ENCODE results near the gene KNOP1. TPM values are rescaled to one million over a fixed set of nuclear protein-coding genes. Genes with fewer than 3 reads are reported as not detected.
"Not testable (repeated sequence)": the region's sequence is repeated elsewhere in the genome, so short reads cannot be mapped to it uniquely, and the experiment has no call there.

The KNOP1 gene
- total and polyA plus RNA-seq, 10 of the 15 experiments (the other 5 are each of a cell fraction or from before 2014, with no cell fraction given): 13.8 to 47.2 (median 32.1) TPM

DNA sequence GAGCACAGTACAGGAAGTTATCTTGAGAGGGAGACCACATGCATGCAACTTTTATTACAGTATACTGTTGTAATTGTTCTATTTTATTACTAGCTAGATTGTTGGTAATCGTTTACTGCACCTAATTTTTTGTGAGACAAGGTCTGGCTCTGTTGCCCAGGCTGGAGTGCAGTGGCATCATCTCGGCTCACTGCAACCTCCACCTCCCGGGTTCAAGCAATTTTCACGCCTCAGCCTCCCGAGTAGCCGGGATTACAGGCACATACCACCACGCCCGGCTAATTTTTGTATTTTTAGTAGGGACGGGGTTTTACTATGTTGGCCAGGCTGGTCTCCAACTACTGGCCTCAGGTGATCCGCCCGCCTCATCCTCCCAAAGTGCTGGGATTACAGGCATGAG lies 1.3 kb downstream of the KNOP1 start:
- 69% methylated on average over 11 of the region's 11 CpGs for WGBS (ENCODE audit: insufficient coverage, insufficient replicate concordance, low lambda C conversion rate, missing lambda C conversion rate)
- H3K9me3 ChIP-seq (replicated peaks; ENCODE audit: control insufficient read depth, insufficient read depth, low read length); POLR2A ChIA-PET; DNase-seq (ENCODE audit: low read depth, low spot score); H3K36me3 ChIP-seq (ENCODE audit: control insufficient read depth in 2 of 2, insufficient read depth in 2 of 2, low read length in 1 of 2); H3K4me1 ChIP-seq (ENCODE audit: control insufficient read depth, insufficient read depth, low read length); FAIRE-seq; SMC1A ChIA-PET (ENCODE audit: uncharacterized antibody, unreplicated experiment); BruUV-seq (replicated peaks); RAD21 ChIA-PET (ENCODE audit: unreplicated experiment); ATAC-seq; in situ Hi-C loops (cut with MboI); H3K27me3 ChIP-seq (replicated peaks in 1 of 2; ENCODE audit: control insufficient read depth in 2 of 2, insufficient read depth in 2 of 2, low read length in 1 of 2); H3K27ac ChIP-seq (ENCODE audit: control insufficient read depth, insufficient read depth); H2AFZ ChIP-seq (ENCODE audit: control insufficient read depth, low read depth, low read length); H4K20me1 ChIP-seq (ENCODE audit: control insufficient read depth, insufficient read depth): not testable (repeated sequence)
- intact Hi-C loops (cut with micrococcal nuclease; ENCODE audit: unreplicated experiment): loop anchor here (2.0 kb wide), 1 partner anchor 170 kb away; no protein-coding TSS in a partner anchor
- peak overlapping the region; percentile 39 for H3K4me2 ChIP-seq (ENCODE audit: control insufficient read depth, insufficient read depth)
- 0 out of 4 replicates have a peak, but pooled peaks of 1 of the 2 experiments have one; percentile 6 for TF ChIP-seq IKZF2 (IDR thresholded peaks at IDR 0.05)
- H3K79me2 ChIP-seq (ENCODE audit: control insufficient read depth, insufficient read depth, low read length): peaks cover 26% of the 10 kb centered on the region
- CTCF ChIA-PET: interaction anchor here (1.2 kb wide), 1 partner anchor 170 kb away, joined by 3 read pairs; no protein-coding TSS in a partner anchor
- peak overlapping the region; percentile 98; the same call in 1 of the 2 replicates for H3K9ac ChIP-seq (ENCODE audit: control insufficient read depth, insufficient read depth, low read length)
- peak overlapping the region; percentile 97 for H3K4me3 ChIP-seq

DNA sequence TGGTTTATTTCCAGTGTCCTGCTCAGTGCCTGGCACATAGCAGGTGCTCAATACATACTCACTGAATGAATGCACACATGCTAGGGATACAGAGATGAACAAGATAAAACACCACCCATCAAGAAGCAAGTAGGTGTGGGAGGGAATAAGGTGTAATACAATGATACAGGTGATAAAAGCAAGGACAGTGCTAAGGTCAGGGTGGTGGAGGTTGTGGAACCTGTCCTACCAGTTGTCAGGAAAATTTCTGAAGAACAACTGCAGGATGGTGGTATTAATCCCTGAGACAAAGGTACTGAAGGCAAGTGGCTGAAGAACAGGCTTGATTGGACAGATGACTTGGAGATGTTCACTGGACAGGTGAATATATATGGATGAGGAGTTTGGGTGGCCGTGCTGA lies 1.8 kb downstream of the KNOP1 start:
- DNase-seq (ENCODE audit: low read depth, low spot score) (no peak), ATAC-seq (no peak), FAIRE-seq (no peak)
- ChIA-PET CTCF (no interaction called here), POLR2A (no interaction called here), SMC1A (ENCODE audit: uncharacterized antibody, unreplicated experiment) (no interaction called here), RAD21 (ENCODE audit: unreplicated experiment) (interaction anchor here (1.2 kb wide), 1 partner anchor 160 kb away, joined by 6 read pairs; no protein-coding TSS in a partner anchor)
- no peak overlapping the region for H2AFZ ChIP-seq (ENCODE audit: control insufficient read depth, low read depth, low read length)
- peaks cover 26% of the 10 kb centered on the region for H3K79me2 ChIP-seq (ENCODE audit: control insufficient read depth, insufficient read depth, low read length)
- peaks cover 2 to 4% of the 10 kb centered on the region in 2 experiments; a peak in 3 of 4 replicates for H3K36me3 ChIP-seq (ENCODE audit: control insufficient read depth in 2 of 2, insufficient read depth in 2 of 2, low read length in 1 of 2)
- no peaks in the 10 kb centered on the region for H4K20me1 ChIP-seq (ENCODE audit: control insufficient read depth, insufficient read depth)
- H3K27me3 ChIP-seq (replicated peaks in 1 of 2; ENCODE audit: control insufficient read depth in 2 of 2, insufficient read depth in 2 of 2, low read length in 1 of 2): no peaks in the 10 kb centered on the region
- peak overlapping the region; percentile 97; the same call in 1 of the 2 replicates for H3K4me3 ChIP-seq
- no peaks in the 10 kb centered on the region for H3K9me3 ChIP-seq (replicated peaks; ENCODE audit: control insufficient read depth, insufficient read depth, low read length)
- H3K9ac ChIP-seq (ENCODE audit: control insufficient read depth, insufficient read depth, low read length): no peak overlapping the region; the same call in 1 of the 2 replicates
- peak overlapping the region; percentile 39 for H3K4me2 ChIP-seq (ENCODE audit: control insufficient read depth, insufficient read depth)
- no peak for TF ChIP-seq SMAD5 (IDR thresholded peaks at IDR 0.05; ENCODE audit: low read depth)
- TF ChIP-seq MEF2A (IDR thresholded peaks at IDR 0.05; ENCODE audit: insufficient read depth, low read depth, low read length): no peak
- TF ChIP-seq JUNB (IDR thresholded peaks at IDR 0.05): no peak
- no peak for TF ChIP-seq HDGF (IDR thresholded peaks at IDR 0.05)
- no peak for TF ChIP-seq KLF5 (IDR thresholded peaks at IDR 0.05; ENCODE audit: partially characterized antibody)
- TF ChIP-seq, protein P1, sequence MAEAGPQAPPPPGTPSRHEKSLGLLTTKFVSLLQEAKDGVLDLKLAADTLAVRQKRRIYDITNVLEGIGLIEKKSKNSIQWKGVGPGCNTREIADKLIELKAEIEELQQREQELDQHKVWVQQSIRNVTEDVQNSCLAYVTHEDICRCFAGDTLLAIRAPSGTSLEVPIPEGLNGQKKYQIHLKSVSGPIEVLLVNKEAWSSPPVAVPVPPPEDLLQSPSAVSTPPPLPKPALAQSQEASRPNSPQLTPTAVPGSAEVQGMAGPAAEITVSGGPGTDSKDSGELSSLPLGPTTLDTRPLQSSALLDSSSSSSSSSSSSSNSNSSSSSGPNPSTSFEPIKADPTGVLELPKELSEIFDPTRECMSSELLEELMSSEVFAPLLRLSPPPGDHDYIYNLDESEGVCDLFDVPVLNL (IDR thresholded peaks at IDR 0.05; ENCODE audit: low read depth, low read length): no peak
- TF ChIP-seq SMC3 (IDR thresholded peaks at IDR 0.05; ENCODE audit: borderline replicate concordance, low read length): no peak
- no peak for TF ChIP-seq RBBP5 (conservative IDR thresholded peaks at IDR 0.05)
- TF ChIP-seq, protein P2, sequence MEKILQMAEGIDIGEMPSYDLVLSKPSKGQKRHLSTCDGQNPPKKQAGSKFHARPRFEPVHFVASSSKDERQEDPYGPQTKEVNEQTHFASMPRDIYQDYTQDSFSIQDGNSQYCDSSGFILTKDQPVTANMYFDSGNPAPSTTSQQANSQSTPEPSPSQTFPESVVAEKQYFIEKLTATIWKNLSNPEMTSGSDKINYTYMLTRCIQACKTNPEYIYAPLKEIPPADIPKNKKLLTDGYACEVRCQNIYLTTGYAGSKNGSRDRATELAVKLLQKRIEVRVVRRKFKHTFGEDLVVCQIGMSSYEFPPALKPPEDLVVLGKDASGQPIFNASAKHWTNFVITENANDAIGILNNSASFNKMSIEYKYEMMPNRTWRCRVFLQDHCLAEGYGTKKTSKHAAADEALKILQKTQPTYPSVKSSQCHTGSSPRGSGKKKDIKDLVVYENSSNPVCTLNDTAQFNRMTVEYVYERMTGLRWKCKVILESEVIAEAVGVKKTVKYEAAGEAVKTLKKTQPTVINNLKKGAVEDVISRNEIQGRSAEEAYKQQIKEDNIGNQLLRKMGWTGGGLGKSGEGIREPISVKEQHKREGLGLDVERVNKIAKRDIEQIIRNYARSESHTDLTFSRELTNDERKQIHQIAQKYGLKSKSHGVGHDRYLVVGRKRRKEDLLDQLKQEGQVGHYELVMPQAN (conservative IDR thresholded peaks at IDR 0.05): no peak
- TF ChIP-seq KDM1A (IDR thresholded peaks at IDR 0.05; ENCODE audit: borderline replicate concordance): no peak
- TF ChIP-seq CEBPB (IDR thresholded peaks at IDR 0.05; ENCODE audit: borderline replicate concordance in 1 of 2, low read depth in 2 of 2, low read length in 2 of 2): no peak
- no peak for TF ChIP-seq MTA2 (IDR thresholded peaks at IDR 0.05; ENCODE audit: low read depth)
- in situ Hi-C loops (cut with MboI): no loop called here
- intact Hi-C loops (cut with micrococcal nuclease; ENCODE audit: unreplicated experiment): loop anchor here (2.0 kb wide), 1 partner anchor 171 kb away; no protein-coding TSS in a partner anchor
- no peak overlapping the region for H3K27ac ChIP-seq (ENCODE audit: control insufficient read depth, insufficient read depth)
- 100% methylated on average over 1 of the region's 1 CpG for WGBS (ENCODE audit: insufficient coverage, insufficient replicate concordance, low lambda C conversion rate, missing lambda C conversion rate)
- BruUV-seq (replicated peaks): no TSS peak
- H3K4me1 ChIP-seq (ENCODE audit: control insufficient read depth, insufficient read depth, low read length): peaks cover 4% of the 10 kb centered on the region; the same call in 1 of the 2 replicates

Measured in GM12878 (cell line).